ENCODE data around the gene GRIK2.

Gene GRIK2

GRCh38 chr6:101826678-101827077 is 433.2 kb downstream of the GRIK2 start:
- no peak for DNase-seq (ENCODE audit: low read depth in 1 of 2, low spot score in 1 of 2)

GRCh38 chr6:101830501-101831031 is 437.1 kb downstream of the GRIK2 start:
- TF ChIP-seq JUND (IDR thresholded peaks at IDR 0.05; ENCODE audit: low read depth) = no peak
- DNase-seq (ENCODE audit: low read depth in 1 of 2, low spot score in 1 of 2) = no peak
- in situ Hi-C loops (cut with HindIII; ENCODE audit: low pct_unique_long_range_greater_than_20kb, low sequenced_read_pairs) = no loop called here

More at GRCh38 chr6:101826678-101827077, 433.2 kb downstream of the GRIK2 start:
- in situ Hi-C loops (cut with HindIII; ENCODE audit: low pct_unique_long_range_greater_than_20kb, low sequenced_read_pairs) = no loop called here
- TF ChIP-seq JUND (IDR thresholded peaks at IDR 0.05; ENCODE audit: low read depth) = no peak

- no peak for DNase-seq (ENCODE audit: low read depth in 1 of 2, low spot score in 1 of 2)
- in situ Hi-C loops (cut with HindIII; ENCODE audit: low pct_unique_long_range_greater_than_20kb, low sequenced_read_pairs) = no loop called here
- TF ChIP-seq JUND (IDR thresholded peaks at IDR 0.05; ENCODE audit: low read depth) = no peak
Observed at GRCh38 chr6:101832371-101832770, 438.9 kb downstream of the GRIK2 start.

- no peak for DNase-seq (ENCODE audit: low read depth in 1 of 2, low spot score in 1 of 2)
- TF ChIP-seq JUND (IDR thresholded peaks at IDR 0.05; ENCODE audit: low read depth) = no peak
- in situ Hi-C loops (cut with HindIII; ENCODE audit: low pct_unique_long_range_greater_than_20kb, low sequenced_read_pairs) = no loop called here
Observed at GRCh38 chr6:101840100-101840499, 446.6 kb downstream of the GRIK2 start.

- DNase-seq (ENCODE audit: low read depth in 1 of 2, low spot score in 1 of 2) = no peak
- in situ Hi-C loops (cut with HindIII; ENCODE audit: low pct_unique_long_range_greater_than_20kb, low sequenced_read_pairs) = no loop called here
- TF ChIP-seq JUND (IDR thresholded peaks at IDR 0.05; ENCODE audit: low read depth) = no peak
Observed at GRCh38 chr6:101845172-101845571, 451.7 kb downstream of the GRIK2 start.

GRCh38 chr6:101845621-101846020 is 452.1 kb downstream of the GRIK2 start:
- TF ChIP-seq JUND (IDR thresholded peaks at IDR 0.05; ENCODE audit: low read depth) = no peak
- no peak for DNase-seq (ENCODE audit: low read depth in 1 of 2, low spot score in 1 of 2)
- in situ Hi-C loops (cut with HindIII; ENCODE audit: low pct_unique_long_range_greater_than_20kb, low sequenced_read_pairs) = no loop called here

GRCh38 chr6:101847690-101848089 is 454.2 kb downstream of the GRIK2 start:
- DNase-seq (ENCODE audit: low read depth in 1 of 2, low spot score in 1 of 2) = no peak
- TF ChIP-seq JUND (IDR thresholded peaks at IDR 0.05; ENCODE audit: low read depth) = no peak
- in situ Hi-C loops (cut with HindIII; ENCODE audit: low pct_unique_long_range_greater_than_20kb, low sequenced_read_pairs) = no loop called here

- TF ChIP-seq JUND (IDR thresholded peaks at IDR 0.05; ENCODE audit: low read depth) = no peak
- no peak for DNase-seq (ENCODE audit: low read depth in 1 of 2, low spot score in 1 of 2)
- in situ Hi-C loops (cut with HindIII; ENCODE audit: low pct_unique_long_range_greater_than_20kb, low sequenced_read_pairs) = no loop called here
Observed at GRCh38 chr6:101851911-101852310, 458.4 kb downstream of the GRIK2 start.

- TF ChIP-seq JUND (IDR thresholded peaks at IDR 0.05; ENCODE audit: low read depth) = no peak
- in situ Hi-C loops (cut with HindIII; ENCODE audit: low pct_unique_long_range_greater_than_20kb, low sequenced_read_pairs) = no loop called here
- DNase-seq (ENCODE audit: low read depth in 1 of 2, low spot score in 1 of 2) = no peak
Observed at GRCh38 chr6:101853231-101854085, 459.9 kb downstream of the GRIK2 start.

- in situ Hi-C loops (cut with HindIII; ENCODE audit: low pct_unique_long_range_greater_than_20kb, low sequenced_read_pairs) = no loop called here
- no peak for DNase-seq (ENCODE audit: low read depth in 1 of 2, low spot score in 1 of 2)
- no peak for TF ChIP-seq JUND (IDR thresholded peaks at IDR 0.05; ENCODE audit: low read depth)
Observed at GRCh38 chr6:101876431-101876830, 482.9 kb downstream of the GRIK2 start.

GRCh38 chr6:101878554-101879276 is 485.2 kb downstream of the GRIK2 start:
- no peak for DNase-seq (ENCODE audit: low read depth in 1 of 2, low spot score in 1 of 2)
- TF ChIP-seq JUND (IDR thresholded peaks at IDR 0.05; ENCODE audit: low read depth) = no peak
- in situ Hi-C loops (cut with HindIII; ENCODE audit: low pct_unique_long_range_greater_than_20kb, low sequenced_read_pairs) = no loop called here

- no peak for TF ChIP-seq JUND (IDR thresholded peaks at IDR 0.05; ENCODE audit: low read depth)
- in situ Hi-C loops (cut with HindIII; ENCODE audit: low pct_unique_long_range_greater_than_20kb, low sequenced_read_pairs) = no loop called here
Observed at GRCh38 chr6:101879782-101880181, 486.3 kb downstream of the GRIK2 start.

GRCh38 chr6:101883505-101883904 is 490.0 kb downstream of the GRIK2 start:
- in situ Hi-C loops (cut with HindIII; ENCODE audit: low pct_unique_long_range_greater_than_20kb, low sequenced_read_pairs) = no loop called here
- no peak for DNase-seq (ENCODE audit: low read depth in 1 of 2, low spot score in 1 of 2)
- no peak for TF ChIP-seq JUND (IDR thresholded peaks at IDR 0.05; ENCODE audit: low read depth)

More at GRCh38 chr6:101879782-101880181, 486.3 kb downstream of the GRIK2 start:
- no peak for DNase-seq (ENCODE audit: low read depth in 1 of 2, low spot score in 1 of 2)
